Endothelial cell of umbilical vein (primary cell): ENCODE measurements around the gene ZNF791. TPM values are rescaled to one million over a fixed set of nuclear protein-coding genes. Genes with fewer than 3 reads are reported as not detected.

ENCODE experiments used
- BruUV-seq: library from RNA; stranded (reverse); fragments of 400-500 nt; replicated peaks from 2 replicates; lab custom pipeline; 2021; lab: Mats Ljungman, UMichigan
- CTCF ChIA-PET: fragments of 300-600, 350-600 bp; sonication (Branson Sonifier 250); formaldehyde crosslinking; loops from one replicate; lab custom pipeline; 2021; ENCODE audit warnings: antibody characterized with exemption, inconsistent platforms; lab: Charles Lee
- POLR2A ChIA-PET: fragments of 300-600, 350-600 bp; sonication (Branson Sonifier 250); formaldehyde crosslinking; loops from one replicate; lab custom pipeline; 2021; ENCODE audit warnings: antibody characterized with exemption, inconsistent platforms; lab: Charles Lee
- DNase-seq: peaks from one replicate; pipeline ENCODE4 v3.0.0-alpha.2; 2011; ENCODE audit warnings: low read depth, low spot score
- FAIRE-seq: peaks from 2 replicates; lab custom pipeline; 2011; peaks lifted over from hg19 to GRCh38; lab: Jason Lieb, UNC
- H2AFZ ChIP-seq: 2 replicates; pipeline ENCODE4 v1.6.0; 2012; ENCODE audit warnings: low read depth, low read length, control low read depth, inconsistent platforms
- H3K27ac ChIP-seq: 2 replicates; pipeline ENCODE4 v1.5.1; 2011; ENCODE audit warnings: low read depth, mild to moderate bottlenecking, control low read depth, low read length, moderate library complexity; ENCODE audit not compliant: insufficient read depth
- H3K27me3 ChIP-seq, 2 experiments: 2 replicates each; pipeline versions ENCODE4 v1.6.0 to v1.6.1; 2011; ENCODE audit warnings: low read length in 2 of 2, mixed read lengths in 1 of 2; ENCODE audit not compliant: control insufficient read depth in 2 of 2, insufficient read depth in 2 of 2
- H3K36me3 ChIP-seq, 2 experiments: 2 replicates in 1 of 2; 3 replicates in 1 of 2; pipeline ENCODE4 v1.5.1; 2011; ENCODE audit warnings: low read length in 2 of 2, mild to moderate bottlenecking in 1 of 2, moderate library complexity in 1 of 2; ENCODE audit not compliant: control insufficient read depth in 2 of 2, insufficient read depth in 2 of 2; ENCODE audit errors: extremely low read depth in 1 of 2
- H3K4me1 ChIP-seq: 3 replicates; pipeline ENCODE4 v1.5.1; 2011; ENCODE audit warnings: mild to moderate bottlenecking, low read length; ENCODE audit not compliant: control insufficient read depth, insufficient read depth; ENCODE audit errors: extremely low read depth
- H3K4me2 ChIP-seq: 2 replicates; pipeline ENCODE4 v1.6.1; 2011; ENCODE audit warnings: low read length, control low read depth, mixed read lengths; ENCODE audit not compliant: insufficient read depth
- H3K4me3 ChIP-seq, 3 experiments: fragments of 200-600 bp in 1 of 3; sonication (generic), shearing (Covaris generic) in 1 of 3; replicated peaks in 1 of 3; 2 replicates each; pipeline ENCODE4 v1.5.1; 2011 to 2016; ENCODE audit warnings: control low read depth in 3 of 3, low read length in 3 of 3, mild to moderate bottlenecking in 2 of 3, inconsistent platforms in 1 of 3, low read depth in 1 of 3, moderate library complexity in 1 of 3; ENCODE audit not compliant: insufficient read depth in 1 of 3
- H3K79me2 ChIP-seq: 2 replicates; pipeline ENCODE4 v1.6.0; 2012; ENCODE audit warnings: low read length, inconsistent platforms; ENCODE audit not compliant: control insufficient read depth, insufficient read depth
- H3K9ac ChIP-seq: replicated peaks from 2 replicates; pipeline ENCODE3; 2011; ENCODE audit warnings: low read length, control low read depth; ENCODE audit not compliant: insufficient read depth; ENCODE audit errors: extremely low read depth
- H3K9me1 ChIP-seq: replicated peaks from 3 replicates; pipeline ENCODE4 v1.6.0; 2011; ENCODE audit warnings: mild to moderate bottlenecking, low read length; ENCODE audit not compliant: control insufficient read depth, insufficient read depth; ENCODE audit errors: extremely low read depth
- H3K9me3 ChIP-seq: replicated peaks from 2 replicates; pipeline ENCODE4 v1.5.1; 2012; ENCODE audit warnings: low read length, inconsistent platforms; ENCODE audit not compliant: control insufficient read depth, insufficient read depth
- H4K20me1 ChIP-seq: replicated peaks from 2 replicates; pipeline ENCODE3; 2011; ENCODE audit warnings: mild to moderate bottlenecking, low read length; ENCODE audit not compliant: control insufficient read depth, insufficient read depth; ENCODE audit errors: extremely low read depth
- CTCF ChIP-seq, 2 donors: IDR thresholded peaks; 1 replicate in 1 of 2; 2 replicates in 1 of 2; pipeline ENCODE4 v1.5.1; 2011; ENCODE audit warnings: low read length in 2 of 2, mild to moderate bottlenecking in 2 of 2, moderate library complexity in 2 of 2, control low read depth in 1 of 2, inconsistent platforms in 1 of 2, low read depth in 1 of 2; ENCODE audit not compliant: insufficient read depth in 1 of 2; ENCODE audit errors: extremely low read depth in 1 of 2
- EZH2 ChIP-seq: IDR thresholded peaks from 2 replicates; pipeline ENCODE4 v1.6.1; 2012; ENCODE audit warnings: borderline replicate concordance, low read depth, mild to moderate bottlenecking, moderate library complexity, low read length, inconsistent platforms; ENCODE audit not compliant: severe bottlenecking
- FOS ChIP-seq: IDR thresholded peaks from 2 replicates; pipeline ENCODE4 v1.6.1; 2011; ENCODE audit warnings: mild to moderate bottlenecking, low read length, moderate library complexity, borderline replicate concordance; ENCODE audit not compliant: insufficient read depth
- GATA2 ChIP-seq: IDR thresholded peaks from 2 replicates; pipeline ENCODE4 v1.7.0; 2011; ENCODE audit warnings: low read depth, mild to moderate bottlenecking, moderate library complexity, mixed read lengths, low read length; ENCODE audit not compliant: insufficient read length, insufficient read depth
- JUN ChIP-seq: IDR thresholded peaks from 2 replicates; pipeline ENCODE4 v1.6.1; 2011; ENCODE audit warnings: borderline replicate concordance, low read depth; ENCODE audit not compliant: insufficient read length, insufficient read depth
- MAX ChIP-seq: IDR thresholded peaks from 2 replicates; pipeline ENCODE4 v1.6.1; 2011; ENCODE audit not compliant: insufficient read depth, insufficient read length
- MYC ChIP-seq: IDR thresholded peaks from one replicate; pipeline ENCODE4 v1.6.1; 2011; ENCODE audit warnings: mild to moderate bottlenecking, low read depth, low read length
- POLR2A ChIP-seq: IDR thresholded peaks from 2 replicates; pipeline ENCODE4 v1.6.1; 2012; ENCODE audit warnings: low read depth, mild to moderate bottlenecking, control low read depth, low read length
- POLR2AphosphoS5 ChIP-seq: IDR thresholded peaks from 2 replicates; pipeline ENCODE4 v1.6.1; 2012; ENCODE audit warnings: low read depth, mild to moderate bottlenecking, control low read depth, low read length, moderate library complexity; ENCODE audit not compliant: insufficient read depth
- dilution Hi-C: fragments of 300-500 bp; cut with MboI; formaldehyde crosslinking; loops from one replicate; pipeline ENCODE4 v1.15.0; 2019; ENCODE audit warnings: low sequenced_read_pairs; ENCODE audit not compliant: extremely low pct_ligation_motif_present
- intact Hi-C: fragments of 100-400 bp; cut with micrococcal nuclease; formaldehyde crosslinking; loops from one replicate; pipeline ENCODE4 v1.10.0; 2022
- polyA plus RNA-seq, 4 experiments: library from polyadenylated mRNA; depleted of rRNA in 3 of 4; stranded (reverse) in 3 of 4; unstranded in 1 of 4; fragments of >200 nt; gene quantifications; 2 replicates each; pipeline versions ENCODE4 v1.2.1 to v1.2.3, GENCODE V29; 2011 to 2012; ENCODE audit warnings: missing spikeins in 1 of 4
- total RNA-seq: library from RNA; stranded (reverse); gene quantifications from 2 replicates; pipeline ENCODE4 v1.2.3, GENCODE V29; 2021

ZNF791 gene
- total and polyA plus RNA-seq, 2 donors (not counting 3 experiments of a cell fraction or from before 2014, with no cell fraction given), result 8.3 to 21.8 TPM

GRCh38 chr19:12597594-12597993 is 13.1 kb upstream of the ZNF791 start:
- H3K9me1 ChIP-seq, result no peaks in the 10 kb centered on the region
- H3K4me2 ChIP-seq, result no peak overlapping the region
- FAIRE-seq (no peak), DNase-seq (no peak)
- no peaks in the 10 kb centered on the region for H3K9me3 ChIP-seq
- no peak overlapping the region for H3K27ac ChIP-seq
- H3K4me3 ChIP-seq, result no peak overlapping the region
- intact Hi-C loops (no loop called here), dilution Hi-C loops (no loop called here)
- POLR2A ChIA-PET, result no interaction called here
- H3K4me1 ChIP-seq, result no peaks in the 10 kb centered on the region
- TF ChIP-seq FOS (no peak), POLR2A (no peak), EZH2 (no peak), POLR2AphosphoS5 (no peak), JUN (no peak), MAX (no peak), GATA2 (no peak), MYC (no peak), CTCF (IDR thresholded peaks at IDR 0.05; ENCODE audit: extremely low read depth in 1 of 2, insufficient read depth in 1 of 2, low read depth in 1 of 2, low read length in 2 of 2) (no peak)
- H3K36me3 ChIP-seq, result peaks cover 0 to 2% of the 10 kb centered on the region in 2 experiments
- no peaks in the 10 kb centered on the region for H4K20me1 ChIP-seq
- BruUV-seq, result no TSS peak
- H2AFZ ChIP-seq, result no peak overlapping the region
- H3K79me2 ChIP-seq, result no peaks in the 10 kb centered on the region
- no peak overlapping the region for H3K9ac ChIP-seq
- H3K27me3 ChIP-seq, result no peaks in the 10 kb centered on the region
- CTCF ChIA-PET, result interaction anchor here (1.3 kb wide), 1 partner anchor 42 kb away, joined by 3 read pairs; no protein-coding TSS in a partner anchor
